ENCODE results near the gene URI1.

- TF ChIP-seq CTCF (IDR thresholded peaks at IDR 0.05) (no peak), POLR2A (IDR thresholded peaks at IDR 0.05) (no peak)
Observed at GRCh38 chr19:30047432-30047831, 105.4 kb downstream of the URI1 start.
